ENCODE measurements around the gene SLC30A3.
A peak's percentile ranks its signal among the peaks of the same experiment; 100 is the strongest.
"Not testable (repeated sequence)": the region's sequence is repeated elsewhere in the genome, so short reads cannot be mapped to it uniquely, and the experiment has no call there.

Gene SLC30A3

DNA sequence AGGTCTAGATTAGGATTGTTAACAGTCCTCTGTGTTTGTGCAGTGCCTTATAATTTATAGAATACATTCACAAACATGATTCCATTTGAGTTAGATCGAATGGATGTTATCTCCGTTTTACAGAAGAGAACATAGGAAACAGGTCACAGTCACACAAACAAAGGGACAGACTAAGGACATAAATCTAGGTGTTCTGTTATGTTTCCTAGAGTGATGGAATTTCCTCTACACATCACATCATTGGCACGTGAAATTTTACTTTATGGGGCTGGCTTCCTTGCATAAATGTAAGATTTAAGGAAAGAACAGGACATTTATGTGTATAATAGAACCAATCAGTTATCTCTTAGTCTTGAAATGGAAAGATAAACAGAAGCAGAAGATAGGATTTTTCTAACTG is 25.8 kb upstream of the SLC30A3 start:
- DNase-seq: no peak

DNA sequence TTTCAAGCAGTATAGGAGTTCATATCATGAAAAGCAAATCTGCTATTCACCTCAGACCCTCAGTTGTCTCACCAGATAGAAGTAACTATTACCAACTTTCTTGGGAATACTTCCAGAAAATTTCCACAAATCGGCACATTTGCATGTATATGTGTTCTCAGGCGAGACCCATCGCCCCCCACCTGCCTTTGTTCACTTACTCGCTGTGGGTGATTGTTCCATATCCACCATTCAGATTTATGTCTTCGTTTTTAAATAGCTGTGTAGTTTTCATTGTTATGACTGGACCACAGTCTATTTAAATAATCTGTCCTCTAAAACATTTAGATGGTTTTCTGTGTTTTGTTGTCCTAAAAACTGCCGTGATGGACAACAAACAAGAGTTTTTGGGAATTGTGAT is 22.6 kb upstream of the SLC30A3 start:
- DNase-seq: no peak

DNA sequence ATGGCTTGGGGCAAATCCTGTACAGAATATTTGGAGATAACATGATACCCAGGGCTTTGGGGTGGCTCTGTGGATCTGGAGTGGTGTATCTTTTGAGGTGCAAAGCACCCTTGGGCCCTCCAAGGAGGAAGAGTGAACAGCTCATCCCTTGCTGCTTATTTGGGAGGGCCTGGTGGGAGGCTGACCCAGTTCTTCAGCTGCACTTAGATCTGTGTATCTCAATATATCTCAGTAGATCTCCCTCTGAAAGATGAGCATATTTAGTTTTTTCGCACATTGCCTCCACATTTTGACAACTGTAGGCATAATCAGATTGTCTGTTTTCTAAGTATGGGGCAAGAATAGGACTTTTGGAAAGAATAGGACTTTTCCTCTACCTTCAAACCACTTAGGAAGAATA is 22.1 kb upstream of the SLC30A3 start:
- DNase-seq: no peak

DNA sequence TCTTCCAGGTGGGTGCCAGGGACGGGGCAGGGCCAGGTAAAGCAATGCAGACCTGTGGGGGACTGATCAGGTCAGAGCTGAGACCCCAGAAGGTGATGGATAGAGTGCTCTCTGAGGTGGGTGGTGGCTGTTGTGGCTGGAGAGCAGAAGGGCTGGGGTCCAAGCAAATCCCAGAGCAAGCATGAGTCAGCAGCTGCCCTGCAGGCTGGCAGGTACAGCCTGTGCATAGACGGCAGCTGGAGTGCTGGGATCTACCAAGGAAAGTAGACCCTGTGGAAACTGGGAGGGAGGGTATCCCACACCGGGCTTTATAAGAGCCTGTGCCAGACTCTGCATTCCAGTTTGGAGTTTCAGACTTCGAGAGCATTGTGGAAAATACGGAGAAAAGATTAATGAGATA is 20.0 kb upstream of the SLC30A3 start:
- DNase-seq: no peak

DNA sequence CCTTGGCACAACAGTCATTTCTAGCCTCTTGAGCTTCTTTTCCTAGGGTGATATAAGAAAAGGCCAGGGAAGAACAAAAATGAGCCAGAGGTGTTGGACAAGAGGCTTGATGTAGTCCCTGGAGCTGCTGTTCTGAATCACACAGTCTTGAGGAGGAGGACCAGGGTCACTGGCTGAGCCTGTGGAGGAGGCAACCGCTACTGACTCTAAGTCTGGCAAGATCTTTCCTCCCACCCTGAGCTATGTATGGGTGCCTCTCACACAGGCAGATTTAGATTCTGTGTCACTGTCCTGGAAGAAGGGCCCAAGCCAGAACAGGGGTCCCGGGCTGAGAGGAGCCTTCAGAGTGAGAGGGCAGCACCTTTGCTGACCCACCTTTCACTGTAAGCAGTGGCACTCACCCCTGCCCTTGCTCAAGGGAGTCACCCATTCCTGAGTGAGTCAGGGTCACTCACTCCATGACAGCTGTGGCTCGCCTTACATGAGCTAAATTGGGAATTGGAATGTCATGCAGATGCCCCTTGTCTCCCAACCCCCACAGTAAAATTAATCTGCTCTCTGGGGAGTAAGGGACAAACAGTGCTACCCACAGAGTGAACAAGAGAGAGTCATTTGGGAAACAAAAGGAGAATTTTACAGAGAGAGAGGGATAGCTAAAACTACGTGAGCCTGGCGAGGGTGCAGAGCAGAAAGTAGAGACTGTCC is 19.2 kb upstream of the SLC30A3 start, which contains the start of gene TRIM54:
Gene TRIM54, plus strand, starts transcription at position 575 of the 705 bp plus-strand sequence. CDS start 303 bp downstream, outside the sequence.
- no peak for DNase-seq

DNA sequence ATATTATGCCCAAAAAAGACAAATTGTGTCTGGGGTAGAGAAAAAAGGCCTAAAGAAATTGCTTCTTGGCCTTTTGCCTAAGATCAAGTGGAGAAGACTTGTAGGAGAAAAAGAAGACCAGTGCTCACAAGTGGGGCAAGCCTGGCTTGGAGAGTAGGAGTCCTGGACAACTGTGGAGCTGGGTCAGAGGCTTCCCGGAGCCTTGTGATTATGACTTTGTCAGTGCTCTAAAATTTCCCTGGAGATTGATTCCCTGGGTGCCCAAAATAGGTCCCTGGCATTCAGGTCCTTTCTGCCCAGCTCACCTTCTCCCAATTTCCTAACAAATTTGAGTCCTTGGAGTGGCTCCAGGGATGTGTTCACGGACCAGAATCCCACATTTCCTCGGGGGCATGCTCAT is 18.6 kb upstream of the SLC30A3 start:
- DNase-seq: no peak

DNA sequence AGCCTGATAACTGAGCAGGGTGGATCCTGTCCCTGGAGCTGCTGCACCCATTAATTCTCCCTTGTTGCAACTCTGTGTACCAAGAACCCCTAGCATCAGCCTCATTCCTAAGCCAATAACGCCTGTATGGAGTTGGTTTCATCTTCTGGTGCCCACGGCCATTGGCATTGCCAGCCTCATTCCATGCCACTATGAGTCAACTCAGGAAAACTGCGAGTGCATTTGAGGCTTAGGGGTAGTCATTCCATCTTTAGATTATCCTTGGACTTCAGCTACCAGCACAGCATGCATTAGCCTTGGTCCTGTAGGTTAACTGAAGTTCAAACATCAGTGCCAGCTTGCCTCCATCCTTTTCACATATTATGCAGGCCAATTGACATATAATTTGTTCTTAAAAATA is 18.0 kb upstream of the SLC30A3 start:
- no peak for DNase-seq

DNA sequence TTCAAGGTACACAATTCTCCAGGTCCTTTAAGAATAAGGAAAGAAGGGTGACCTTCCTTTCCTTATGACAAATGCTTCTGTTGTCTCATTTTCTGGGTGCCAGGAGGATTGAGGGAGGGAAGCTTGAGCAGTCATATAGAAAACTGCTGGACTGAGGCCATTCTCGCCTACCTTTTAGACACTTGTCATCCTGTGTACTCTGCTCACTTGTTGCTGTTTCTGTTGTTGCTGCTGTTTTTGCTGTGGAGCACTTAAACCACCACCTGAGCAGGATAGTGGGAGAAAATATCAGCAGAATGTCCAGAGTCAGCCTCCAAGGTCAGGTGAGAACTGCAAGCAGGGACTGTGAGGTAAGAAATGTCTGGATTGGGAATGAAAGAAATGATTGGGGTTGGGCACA is 15.2 kb upstream of the SLC30A3 start:
- no peak for DNase-seq

DNA sequence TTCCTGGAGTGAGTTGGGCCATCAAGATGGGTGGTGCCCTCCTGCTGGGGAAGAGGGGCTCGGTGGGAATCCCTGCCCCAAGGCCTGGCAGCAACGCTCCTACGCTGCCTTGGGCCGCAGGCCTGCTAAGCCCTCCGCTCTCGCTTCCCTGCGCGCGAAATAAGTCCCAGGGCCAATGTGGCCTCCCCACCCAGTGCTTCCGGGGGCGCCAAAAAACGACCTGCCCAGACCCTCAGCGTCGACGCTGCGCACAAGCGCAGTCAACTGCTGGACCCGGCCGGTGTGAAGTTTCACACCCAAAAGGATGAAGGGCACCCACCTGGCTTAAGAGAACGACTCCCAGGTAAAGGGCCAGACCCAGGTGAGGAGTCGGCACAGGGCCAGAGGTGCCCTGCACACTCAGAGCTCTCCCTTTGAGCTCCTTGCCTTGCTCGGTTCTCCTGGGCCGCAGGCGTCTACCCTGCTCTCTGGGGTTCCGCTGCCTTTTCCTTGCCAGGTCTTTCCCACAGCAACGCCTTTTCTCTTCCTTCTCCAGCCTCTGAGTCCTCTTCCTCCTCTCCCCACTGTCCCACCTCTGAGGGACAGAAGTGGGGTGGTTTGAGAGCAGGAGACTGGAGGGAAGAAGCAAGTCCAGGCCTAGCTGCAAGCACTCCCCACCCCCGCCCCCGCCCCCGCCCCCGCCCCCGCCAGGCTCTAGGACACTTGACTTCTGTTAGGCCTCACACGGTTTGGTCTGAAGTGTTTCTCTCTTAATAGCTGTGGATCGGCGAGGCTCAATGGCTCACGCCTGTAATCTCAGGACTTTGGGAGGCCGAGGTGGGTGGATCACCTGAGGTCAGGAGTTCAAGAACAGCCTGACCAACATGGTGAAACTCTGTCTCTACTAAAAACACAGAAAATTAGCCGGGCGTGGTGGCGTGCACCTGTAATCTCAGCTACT is 12.6 kb upstream of the SLC30A3 start, which contains the start of gene DNAJC5G:
Gene DNAJC5G, plus strand, starts transcription at position 223 of the 940 bp plus-strand sequence. CDS start 1,296 bp downstream, outside the sequence.
- DNase-seq: no peak

DNA sequence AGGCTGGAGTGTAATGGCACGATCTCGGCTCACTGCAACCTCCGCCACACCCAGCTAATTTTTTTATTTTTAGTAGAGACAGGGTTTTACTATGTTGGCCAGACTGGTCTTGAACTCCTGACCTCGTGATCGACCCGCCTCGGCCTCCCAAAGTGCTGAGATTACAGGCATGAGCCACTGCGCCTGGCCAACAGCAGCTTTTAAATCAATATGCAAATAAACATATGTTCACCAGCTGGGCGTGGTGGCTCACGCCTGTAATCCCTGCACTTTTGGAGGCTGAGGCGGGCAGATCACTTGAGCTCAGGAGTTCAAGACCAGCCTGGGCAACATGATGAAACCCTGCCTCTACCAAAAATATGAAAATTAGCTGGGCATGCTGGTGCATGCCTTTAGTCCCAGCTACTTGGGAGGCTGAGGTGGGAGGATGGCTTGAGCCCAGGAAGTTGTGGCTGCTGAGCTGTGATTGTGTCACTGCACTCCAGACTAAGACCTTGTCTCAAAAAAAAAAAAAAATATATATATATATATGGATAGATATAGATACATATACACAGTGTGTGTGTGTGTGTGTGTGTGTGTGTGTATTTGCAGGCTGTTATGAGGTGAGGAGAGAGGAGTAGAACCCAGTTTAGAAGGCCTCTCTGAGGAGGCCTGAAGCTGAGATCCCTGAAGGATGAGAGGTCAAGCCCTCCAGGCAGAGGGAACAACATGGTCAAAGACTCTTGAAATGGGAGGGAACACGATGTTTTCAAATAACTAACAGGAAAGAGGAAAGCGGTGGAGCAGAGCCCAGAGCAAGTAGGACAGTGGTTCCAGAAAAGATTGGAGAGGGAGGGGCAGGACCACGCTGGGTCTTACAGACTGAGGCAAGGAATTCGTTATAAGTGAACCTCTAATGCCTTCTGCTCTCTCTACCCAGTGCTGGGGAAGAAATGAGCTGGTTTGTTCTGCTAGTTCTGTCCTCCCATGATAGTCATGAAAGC is 10.0 kb upstream of the SLC30A3 start:
- DNase-seq: not testable (repeated sequence)

DNA sequence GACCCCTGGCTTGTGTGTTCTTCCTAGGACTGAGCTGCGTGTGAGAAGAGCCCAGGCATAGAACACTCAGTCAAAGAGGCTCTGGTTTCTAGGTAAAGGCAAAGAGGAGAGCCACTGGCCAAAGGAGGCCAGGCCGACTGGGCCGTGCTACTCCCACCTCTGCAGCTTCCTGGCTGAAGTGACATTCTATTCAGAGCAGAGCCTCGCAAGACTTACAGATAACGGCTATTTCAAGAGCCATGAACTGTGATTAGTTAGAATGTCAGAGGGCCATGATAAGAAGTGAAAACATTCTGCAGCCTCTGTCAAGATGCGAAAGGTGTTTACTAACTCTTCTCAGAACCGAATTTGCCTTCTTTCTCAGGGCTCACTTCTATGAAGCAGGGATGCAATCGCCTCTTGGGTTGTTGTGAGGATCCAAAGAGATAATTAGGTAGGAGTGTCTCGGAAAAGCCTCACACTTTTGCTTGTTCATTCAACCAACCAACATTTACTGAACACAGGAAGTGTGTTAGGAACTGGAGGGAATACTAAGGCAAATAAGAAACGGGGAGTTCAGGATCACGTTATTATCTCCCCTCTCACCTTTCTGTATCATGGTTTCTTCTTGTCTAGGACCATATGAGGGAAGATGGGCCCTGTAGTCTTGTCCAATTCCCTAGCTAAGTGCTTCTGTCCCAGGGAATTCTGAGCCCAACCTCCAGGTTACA is 8.9 kb upstream of the SLC30A3 start:
- no peak for DNase-seq

DNA sequence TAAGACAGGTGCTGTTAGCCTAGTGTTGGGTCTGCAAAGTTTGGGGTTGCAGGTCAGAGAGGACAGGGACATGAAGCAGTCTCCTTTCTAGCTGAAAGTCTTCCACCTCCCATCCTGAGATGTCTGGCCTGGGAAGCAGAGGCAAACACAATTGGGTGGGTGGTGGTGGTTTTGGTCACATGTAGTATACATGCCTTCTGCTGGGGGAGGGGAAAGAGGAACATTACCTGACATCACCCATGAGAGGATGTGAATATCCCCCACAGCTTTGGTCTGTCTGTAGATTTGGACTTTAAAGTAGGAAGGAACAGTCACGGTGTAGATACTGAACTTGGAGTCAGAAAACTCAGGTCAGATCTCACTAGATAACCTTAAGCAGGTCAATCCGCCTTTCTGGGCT is 7.8 kb upstream of the SLC30A3 start:
- DNase-seq: no peak

DNA sequence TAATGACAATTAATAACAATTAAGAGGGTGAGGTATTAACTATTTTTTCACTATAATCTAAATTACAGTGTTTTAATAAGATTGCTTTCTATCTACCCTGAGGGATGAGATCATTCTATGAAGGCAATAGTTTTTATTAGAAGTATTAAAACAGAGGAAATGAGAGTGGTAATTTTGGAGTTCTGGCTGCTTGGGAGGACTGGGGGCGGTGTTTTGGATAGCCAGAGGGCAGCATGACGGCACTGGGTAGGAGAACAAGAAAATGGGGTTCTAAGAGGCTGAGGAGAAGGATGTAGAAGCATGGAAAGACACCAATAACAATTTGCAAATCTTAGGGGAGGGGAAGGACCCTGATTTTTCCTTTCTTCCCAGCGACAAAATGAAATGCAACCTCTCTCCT is 7.3 kb upstream of the SLC30A3 start:
- no peak for DNase-seq

DNA sequence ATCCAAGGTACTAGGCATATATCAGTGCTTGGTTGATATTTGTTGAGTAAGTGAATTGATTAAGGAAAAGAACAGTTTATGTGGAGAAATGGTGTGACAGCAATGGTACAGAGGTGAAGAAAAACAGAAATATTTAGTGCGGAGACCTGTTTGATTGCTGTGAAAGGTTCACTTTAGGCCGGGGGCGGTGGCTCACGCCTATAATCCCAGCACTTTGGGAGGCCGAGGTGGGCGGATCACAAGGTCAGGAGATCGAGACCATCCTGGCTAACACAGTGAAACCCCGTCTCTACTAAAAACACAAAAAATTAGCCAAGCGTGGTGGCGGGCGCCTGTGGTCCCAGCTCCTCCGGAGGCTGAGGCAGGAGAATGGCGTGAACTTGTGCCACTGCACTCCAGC is 5.4 kb upstream of the SLC30A3 start:
- DNase-seq: not testable (repeated sequence)

DNA sequence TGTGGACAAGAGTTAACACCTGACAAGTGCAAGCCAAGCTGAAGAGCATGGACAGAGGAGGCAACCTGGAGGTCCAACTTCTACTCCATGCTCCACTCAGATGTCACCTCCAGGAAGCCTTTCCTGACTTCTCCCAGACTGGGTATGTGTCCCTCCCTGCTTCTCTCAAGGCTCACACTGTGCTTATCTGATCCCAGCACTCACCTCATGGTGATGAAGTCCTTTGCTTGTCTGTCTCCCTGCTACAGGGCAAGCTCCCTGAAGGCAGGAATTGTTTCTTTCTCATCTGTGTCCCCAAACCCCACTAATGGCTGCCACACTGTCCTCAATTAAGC is 2.7 kb upstream of the SLC30A3 start:
- DNase-seq: no peak

DNA sequence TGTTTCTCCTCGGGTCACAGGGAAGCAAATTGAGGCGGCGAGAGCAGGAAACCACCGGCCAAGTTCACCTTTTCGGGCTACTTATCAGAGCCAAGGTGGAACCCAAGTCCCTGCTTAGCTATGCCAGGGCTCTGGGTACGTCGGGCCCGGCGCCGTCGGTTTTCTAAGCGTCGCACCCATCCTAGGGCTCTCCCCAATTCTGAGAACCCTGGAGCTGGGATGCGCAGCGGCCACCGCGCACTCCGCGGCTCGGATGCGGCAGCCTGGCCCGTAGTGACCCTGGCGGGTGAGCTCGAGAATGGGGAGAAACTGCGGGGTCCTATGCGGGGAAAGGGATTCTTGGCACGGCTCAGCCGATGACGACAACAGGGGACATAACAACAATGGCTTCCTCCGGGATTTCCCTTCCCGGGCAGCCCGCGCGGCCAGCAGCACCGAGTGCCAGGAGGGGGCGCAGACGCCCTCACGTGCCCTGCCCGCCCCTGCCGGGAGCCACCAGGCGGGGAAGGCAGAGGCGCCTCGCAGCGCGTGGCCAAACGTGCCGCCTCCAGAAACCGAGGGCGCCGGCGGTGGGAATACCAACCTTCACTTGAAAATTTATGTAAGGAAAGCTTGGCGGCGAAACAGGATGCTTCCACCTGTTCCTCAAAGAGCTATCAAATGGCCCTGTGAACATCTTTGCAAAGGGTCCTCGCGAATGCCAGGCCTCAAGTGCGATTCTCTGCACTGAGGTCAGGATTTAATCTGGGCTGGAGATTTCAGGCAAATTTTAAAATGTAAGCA is 2.1 kb upstream of the SLC30A3 start:
- peak in 24 of 56 donors; percentile 4 to 42 (median 16) for DNase-seq

DNA sequence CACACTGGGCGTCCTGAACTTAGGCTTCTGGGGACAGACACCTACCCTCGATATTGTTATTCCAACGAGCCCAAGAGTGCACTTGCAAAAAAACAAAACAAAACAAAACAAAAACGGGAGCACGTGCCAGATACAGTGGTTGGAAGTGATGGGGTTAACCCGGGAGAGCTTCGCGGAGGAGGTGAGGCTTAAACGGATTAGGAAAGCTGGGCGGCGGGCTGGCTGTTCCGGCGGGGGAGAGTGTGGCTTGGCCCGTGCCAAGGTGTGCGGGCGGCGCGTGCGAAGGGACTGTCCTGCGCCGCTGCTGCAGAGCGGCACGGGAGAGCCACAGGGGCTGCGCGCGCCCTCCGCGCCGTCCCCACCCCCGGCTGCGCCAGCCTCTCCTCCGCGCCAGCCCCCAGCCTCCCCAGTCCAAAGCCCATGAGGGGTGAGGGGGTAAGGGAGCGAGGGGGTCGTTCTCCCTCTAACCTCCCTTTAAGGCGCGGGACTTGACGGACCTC is 1.5 kb upstream of the SLC30A3 start:
- DNase-seq: no peak

DNA sequence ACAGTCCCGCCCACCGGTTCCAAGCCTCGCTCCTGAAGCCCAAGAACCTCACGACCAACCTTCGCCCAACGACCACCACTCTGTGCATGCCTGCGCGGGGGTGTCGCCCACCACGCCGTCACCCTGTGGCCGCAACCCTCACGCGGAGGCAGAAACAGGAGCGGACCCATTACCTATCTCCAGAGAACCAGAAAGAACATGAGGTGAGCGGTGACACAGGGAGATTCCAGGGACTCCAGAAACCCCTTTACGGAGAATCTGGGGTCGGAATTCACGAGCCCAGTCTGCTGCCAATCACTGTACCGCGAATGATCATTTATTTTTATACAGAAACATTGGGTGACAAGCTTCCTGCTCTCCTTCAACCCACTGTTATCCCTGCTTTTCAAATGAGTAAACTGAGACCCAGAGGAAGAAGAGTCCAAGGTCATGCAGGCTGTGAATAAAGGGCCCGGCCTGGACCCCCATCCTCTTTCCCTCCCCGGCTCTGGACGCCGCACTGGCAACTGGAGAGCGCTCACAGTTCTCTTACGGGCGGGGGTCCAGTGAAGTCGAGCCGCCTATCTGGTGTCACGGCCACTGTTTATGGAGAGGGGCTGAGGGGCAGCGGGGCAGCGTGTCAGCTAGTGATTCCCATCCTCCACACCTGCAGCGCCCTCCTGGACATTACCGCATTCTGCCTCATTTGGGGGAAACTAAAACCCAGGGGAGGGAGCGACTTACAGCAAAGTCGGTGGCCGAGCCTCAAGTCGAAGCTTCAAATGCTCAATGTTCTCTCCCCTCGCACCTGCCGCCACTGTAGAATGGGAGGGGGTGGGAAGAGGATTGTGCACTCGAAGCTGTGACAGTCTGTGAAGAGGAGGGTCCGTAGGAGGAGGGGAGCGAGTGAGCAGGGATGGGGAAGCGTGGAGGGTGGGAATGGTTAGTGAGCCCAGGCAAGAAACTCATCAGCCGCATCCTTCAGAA is 723 bp upstream of the SLC30A3 start:
- no peak for DNase-seq

Measured in nucleus accumbens (tissue), 56 donors.